ENCODE data around the gene NEIL1.
"Not testable (repeated sequence)": the region's sequence is repeated elsewhere in the genome, so short reads cannot be mapped to it uniquely, and the experiment has no call there.

NEIL1 gene

GRCh38 chr15:75358771-75359536, 12.1 kb downstream of the NEIL1 start:
- DNase-seq = no peak

- DNase-seq = no peak
Measured at GRCh38 chr15:75359537-75360250, 12.9 kb downstream of the NEIL1 start.

DNA sequence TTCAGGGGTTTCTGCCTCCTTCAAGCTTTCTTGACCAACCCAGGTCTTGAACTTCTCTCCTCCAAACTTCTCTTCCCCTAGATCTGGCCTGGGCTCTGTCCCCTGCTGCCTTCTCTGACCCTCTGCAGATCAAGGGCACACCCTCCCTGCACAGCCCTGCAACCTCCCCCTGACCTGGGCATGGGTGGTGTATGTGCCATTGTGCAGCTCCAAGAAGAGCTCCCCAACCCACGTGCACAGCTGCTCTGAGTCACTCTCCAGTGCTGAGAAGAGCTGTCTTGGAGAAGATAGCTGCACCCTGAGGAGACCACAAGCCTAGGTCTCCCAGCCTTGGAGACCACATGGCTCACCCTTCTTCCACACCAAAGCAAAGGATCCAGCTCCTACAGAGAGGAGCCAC, 13.6 kb downstream of the NEIL1 start:
- DNase-seq = no peak

- no peak for DNase-seq
Measured at GRCh38 chr15:75360856-75361255, 14.0 kb downstream of the NEIL1 start.

DNA sequence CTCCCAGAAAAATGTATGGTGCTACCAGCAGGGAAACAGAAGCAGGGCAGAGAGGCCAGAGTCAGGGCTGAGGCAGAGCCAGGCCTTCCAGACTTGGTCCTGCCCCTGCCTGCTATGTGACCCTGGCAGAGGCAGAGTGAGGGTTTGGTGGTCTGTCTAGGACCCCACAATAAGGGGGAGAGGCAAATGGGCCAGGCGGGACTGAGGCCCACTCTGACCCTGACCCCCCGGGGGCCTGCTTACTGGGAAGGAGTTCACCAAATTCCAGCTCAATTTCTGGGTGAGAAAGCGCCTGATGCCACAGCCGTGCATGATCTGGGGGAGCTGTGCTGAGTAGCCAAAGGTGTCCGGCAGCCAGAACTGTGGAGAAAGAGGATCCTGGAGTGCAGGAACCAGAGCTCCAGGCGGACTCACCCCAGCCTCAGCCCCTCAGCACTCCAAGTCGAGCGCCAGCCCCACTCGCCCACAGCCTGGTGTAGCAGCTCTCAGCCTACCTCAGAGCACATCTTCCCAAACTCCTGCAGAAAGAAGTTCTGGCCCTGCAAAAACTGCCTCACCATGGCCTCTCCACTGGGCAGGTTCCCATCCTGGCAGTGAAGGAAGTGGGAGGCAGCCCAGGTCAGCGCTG, 14.6 kb downstream of the NEIL1 start:
- DNase-seq = no peak

GRCh38 chr15:75361989-75362641, 15.3 kb downstream of the NEIL1 start:
- DNase-seq = no peak

GRCh38 chr15:75362642-75363249, 15.9 kb downstream of the NEIL1 start:
- no peak for DNase-seq

DNA sequence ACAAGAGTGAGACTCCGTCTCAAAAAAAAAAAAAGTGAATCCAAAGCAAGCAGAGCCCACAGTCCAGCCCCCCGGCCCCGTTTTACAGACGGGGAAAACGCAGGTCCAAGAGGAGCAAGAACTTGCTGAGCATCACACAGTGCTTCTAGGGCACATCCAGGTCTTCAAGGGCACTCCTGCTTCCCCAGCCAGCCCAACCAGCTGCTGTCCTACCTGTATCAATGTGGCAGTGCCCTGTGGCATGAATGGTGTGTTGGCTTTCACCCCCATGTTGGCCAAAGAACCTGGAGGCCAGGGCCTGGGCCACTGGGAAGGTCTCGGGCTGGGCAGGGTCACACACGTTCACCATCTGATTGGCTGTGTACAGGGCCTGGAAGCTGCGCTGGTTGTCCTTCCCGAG, 16.9 kb downstream of the NEIL1 start:
- no peak for DNase-seq

DNA sequence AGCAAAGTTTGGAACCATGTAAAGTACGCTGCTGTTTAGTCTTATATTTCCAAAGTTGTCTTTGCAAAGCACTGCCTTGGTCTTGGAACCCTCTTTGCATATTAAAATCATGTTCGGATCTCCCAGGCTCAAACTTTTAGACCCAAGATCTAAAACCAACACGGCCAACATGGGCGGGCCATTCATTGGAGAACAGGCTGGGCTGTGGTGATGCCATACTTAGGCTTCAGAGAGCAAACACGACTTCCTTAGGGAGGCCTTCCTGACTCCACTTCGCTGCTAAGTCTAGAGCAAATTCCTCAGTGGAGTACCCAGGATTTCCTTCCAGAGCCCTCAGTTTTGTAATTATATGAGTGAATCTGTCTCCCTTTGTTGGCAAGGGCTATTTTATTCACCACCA, 18.0 kb downstream of the NEIL1 start:
- DNase-seq = no peak

DNA sequence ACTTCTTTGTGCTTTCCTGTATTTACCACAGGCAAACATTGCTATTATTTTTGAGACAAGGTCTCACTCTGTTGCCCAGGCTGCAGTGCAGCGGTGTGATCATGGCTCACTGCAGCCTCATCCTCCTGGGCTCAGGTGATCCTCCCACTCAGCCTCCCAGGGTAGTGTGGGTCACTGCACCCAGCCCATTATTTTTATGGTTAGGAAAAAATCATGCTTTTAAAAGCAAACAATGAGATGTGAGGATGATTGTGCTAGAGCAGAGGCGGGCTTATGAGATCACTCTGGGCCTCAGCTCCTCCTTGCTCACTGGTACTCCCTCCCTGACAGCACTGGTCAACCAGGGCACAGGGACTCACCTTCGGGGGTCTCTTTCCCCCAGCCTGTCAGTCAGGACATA, 19.3 kb downstream of the NEIL1 start:
- DNase-seq = no peak

- no peak for DNase-seq
Measured at GRCh38 chr15:75367006-75367405, 20.2 kb downstream of the NEIL1 start.

- no peak for DNase-seq
Measured at GRCh38 chr15:75367406-75367912, 20.6 kb downstream of the NEIL1 start.

GRCh38 chr15:75367913-75368688, 21.3 kb downstream of the NEIL1 start, which contains the start of gene MAN2C1:
Gene MAN2C1 (minus strand): TSS chr15:75368607. CDS start chr15:75368583, 24 bp downstream.
- peak; percentile 99 for DNase-seq

- peak; percentile 55 for DNase-seq
Measured at GRCh38 chr15:75368689-75369239, 21.9 kb downstream of the NEIL1 start.

DNA sequence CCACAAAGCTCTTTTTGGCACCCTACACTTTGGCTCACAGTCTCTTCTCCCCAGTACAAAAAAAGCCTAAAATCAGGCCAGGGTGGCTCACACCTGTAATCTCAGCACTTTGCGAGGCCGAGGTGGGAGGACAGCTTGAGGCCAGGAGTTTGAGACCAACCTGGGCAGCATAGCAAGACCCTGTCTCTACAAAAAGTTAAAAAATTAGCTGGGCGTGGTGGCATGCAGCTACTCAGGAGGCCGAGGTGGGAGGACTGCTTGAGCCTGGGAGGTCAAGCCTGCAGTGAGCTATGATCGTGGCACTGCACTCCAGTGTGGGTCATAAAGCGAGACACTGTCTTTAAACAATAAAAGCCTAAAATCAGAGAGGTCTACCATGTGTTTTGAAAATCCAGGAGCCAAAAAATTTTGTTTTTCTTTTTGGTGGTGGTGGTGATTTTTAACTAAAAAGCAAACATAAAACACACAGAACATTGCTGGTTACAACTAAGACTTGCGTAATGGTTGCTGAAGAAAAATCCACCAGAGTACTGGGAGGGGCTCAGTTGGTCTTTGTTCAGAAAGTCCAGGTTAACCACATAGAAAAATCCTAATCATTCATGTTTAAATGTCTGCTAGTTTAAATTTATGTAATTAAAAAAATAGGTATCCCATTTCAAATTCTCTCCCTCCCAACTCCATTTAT, 23.2 kb downstream of the NEIL1 start:
- no peak for DNase-seq

DNA sequence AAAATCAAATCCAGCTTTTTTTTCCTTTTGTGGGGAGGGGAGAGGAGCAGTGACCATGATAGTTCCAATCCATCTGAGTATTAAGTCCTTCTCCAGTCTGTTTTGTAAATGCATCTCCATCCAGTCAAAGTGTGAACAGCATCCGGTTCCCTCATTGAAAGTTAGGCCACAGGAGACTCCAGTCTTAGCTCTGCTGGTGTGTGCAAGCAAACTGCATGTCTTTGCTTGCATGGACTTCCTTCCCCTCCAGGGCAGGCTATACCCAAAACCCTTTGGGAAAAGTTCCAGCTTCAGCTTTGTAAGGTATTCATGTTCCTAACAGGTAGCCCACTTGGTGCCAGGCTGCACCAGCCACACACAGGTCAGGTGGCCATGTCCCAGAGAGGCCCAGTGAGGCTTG, 24.6 kb downstream of the NEIL1 start:
- DNase-seq = no peak

DNA sequence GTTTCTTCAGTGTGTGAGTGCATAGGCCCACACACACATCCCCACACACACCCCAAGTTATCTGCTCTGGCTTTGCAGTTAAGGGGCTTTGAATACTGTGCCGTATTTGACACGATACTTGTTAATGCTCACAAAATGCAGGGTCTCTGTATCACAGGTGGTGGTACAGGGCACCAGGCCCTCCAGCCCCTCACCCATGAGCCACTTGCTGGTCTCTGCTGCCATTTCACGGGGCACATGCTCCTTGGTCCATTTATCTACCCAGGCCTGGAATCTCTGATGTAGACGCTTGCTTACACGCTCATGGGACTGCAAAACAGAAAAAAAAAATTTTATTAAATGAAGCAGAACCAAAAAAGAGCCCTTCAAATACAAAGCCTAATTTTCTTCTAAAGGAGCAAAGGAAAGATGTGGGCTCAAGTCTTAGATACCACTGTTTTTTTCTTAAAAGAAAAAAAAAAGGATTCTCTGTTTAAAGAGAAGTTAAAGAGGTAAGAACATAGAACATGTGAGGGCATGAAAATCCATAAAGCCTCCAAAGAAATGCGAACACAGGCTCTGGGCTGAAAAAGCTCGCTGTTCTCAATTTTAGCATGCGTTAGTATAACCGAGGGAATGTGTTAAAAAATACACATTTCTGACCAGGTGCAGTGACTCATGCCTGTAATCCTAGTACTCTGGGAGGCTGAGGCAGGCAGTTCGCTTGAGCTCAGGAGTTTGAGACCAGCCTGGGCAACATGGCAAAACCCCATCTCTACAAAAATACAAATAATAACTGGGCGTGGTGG, 25.3 kb downstream of the NEIL1 start:
- DNase-seq = no peak

DNA sequence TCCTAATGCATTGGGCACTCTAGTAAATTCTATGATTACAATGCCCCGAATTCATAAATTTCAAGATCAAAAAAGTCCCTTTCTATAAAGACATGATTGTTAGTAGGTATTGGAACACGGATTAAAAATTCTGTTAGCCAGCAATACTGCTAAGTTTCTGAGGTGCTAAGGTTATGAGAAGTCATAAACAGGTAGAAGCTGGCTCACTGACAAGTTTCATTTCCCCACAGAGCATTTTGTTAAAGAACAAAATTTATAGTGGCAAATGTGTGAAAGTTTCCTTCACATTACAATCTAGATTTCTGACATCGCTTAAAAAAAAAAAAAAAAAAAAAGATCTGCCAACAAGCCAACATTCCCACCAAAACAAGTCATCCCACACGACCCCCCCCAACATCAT, 33.9 kb downstream of the NEIL1 start:
- no peak for DNase-seq

DNA sequence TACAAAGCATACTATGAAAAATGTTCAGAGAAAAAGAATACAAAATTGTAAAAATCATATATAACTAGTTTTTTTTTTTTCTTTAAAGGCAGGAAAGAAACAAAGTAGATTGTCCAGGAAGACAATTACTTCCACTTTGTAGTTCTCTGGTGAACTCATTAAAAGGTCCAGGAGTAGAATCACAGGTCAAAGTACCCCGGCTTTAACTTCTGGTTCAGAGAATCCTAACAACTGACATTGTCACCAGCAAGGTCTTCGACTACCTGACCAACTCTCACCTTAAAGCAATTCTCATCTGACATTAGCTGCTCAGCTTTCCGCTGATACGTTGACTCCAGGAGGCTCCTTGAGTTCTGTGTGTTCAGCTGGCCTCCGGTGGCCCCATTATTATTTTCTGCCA, 37.1 kb downstream of the NEIL1 start:
- DNase-seq = not testable (repeated sequence)

- DNase-seq = no peak
Measured at GRCh38 chr15:75389791-75390382, 43.0 kb downstream of the NEIL1 start.
